GM18517 (cell line): ENCODE data around the gene ZBTB21.

ENCODE experiments used
- ATAC-seq: cut with Tn5 transposase; IDR thresholded peaks from one replicate; pipeline ENCODE4 v1.9.1; 2021; ENCODE audit warnings: mild to moderate bottlenecking, moderate library complexity; ENCODE audit not compliant: unreplicated experiment

The ZBTB21 gene

DNA sequence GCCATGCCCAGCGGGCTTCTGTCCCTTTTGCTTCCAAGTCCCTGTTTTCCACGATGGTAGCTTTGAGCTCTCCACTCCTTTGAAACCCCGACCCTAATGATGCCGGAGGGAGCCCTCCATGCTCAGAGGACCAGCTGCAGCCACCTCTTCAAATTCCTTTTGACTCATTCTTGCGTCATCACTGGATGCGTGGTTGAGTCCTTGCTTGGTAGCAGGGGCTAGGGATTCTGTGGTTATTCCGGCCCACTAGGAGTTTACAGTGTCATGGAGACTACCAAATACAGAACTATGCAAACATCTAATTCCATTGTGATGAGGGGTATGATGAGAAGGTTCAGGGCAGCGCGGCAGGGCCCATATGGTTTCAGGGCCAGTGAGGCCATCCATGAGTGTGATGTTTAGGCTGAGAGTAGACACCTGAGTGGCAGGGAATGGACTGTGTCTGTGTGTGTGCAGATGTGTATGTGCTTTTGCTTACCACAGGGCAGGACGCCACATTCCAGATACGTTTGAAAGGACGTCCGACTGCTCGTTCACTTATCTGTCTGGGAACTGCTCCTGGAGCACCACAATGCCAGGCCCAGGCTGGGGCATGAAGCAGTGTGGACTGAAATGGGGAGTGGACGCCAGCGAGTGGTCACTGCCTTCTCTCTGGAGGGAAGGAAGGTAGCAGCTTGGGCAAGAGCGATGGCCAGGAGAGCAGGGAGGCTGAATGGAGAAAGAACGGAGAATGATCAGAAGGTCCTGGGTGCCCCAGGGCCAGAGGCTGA, 30.4 kb upstream of the ZBTB21 start:
- ATAC-seq = no peak

DNA sequence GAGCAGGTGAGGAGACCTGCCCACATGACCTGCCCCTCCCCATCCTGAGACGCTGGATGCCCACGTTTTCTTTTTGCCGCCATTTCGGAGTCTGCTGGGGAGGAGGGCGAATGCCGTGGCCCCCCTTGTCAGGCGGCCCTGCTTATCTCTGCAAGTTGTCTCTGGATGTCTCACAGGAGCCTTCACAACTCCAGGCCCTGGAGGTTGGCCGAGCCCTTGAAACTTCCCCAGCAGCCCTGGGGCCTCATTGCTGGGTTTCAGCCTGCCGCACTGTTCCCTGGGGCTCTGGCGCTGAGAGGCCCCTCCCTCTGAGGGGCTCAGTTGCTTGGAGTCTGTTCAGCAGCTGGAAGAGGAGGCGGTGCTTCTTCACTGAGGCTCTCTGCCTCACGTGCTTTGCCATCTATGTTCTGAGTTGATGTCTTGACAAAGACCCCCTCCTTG, 29.8 kb upstream of the ZBTB21 start:
- ATAC-seq = no peak

DNA sequence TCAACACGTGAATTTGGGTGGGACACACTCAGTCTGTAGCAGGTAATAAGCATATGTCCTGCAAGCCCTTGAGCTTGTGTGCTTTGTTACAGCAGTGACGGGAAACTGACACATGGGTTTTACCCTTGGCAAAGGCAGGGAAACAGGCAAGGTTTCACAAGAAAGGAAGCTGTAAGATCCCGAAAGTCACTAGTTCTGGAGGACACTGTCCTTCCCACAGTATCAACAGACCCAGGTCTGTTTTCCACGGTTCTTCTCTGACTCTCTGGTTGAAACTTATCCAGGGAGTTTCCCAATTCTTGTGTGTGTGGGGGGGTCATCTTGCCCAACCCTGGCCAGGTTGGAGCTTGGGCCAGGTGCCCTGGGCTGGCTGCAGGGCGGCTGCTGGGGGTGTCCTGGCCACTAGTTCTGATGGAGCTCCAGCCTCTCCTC, 29.3 kb upstream of the ZBTB21 start:
- ATAC-seq = no peak

DNA sequence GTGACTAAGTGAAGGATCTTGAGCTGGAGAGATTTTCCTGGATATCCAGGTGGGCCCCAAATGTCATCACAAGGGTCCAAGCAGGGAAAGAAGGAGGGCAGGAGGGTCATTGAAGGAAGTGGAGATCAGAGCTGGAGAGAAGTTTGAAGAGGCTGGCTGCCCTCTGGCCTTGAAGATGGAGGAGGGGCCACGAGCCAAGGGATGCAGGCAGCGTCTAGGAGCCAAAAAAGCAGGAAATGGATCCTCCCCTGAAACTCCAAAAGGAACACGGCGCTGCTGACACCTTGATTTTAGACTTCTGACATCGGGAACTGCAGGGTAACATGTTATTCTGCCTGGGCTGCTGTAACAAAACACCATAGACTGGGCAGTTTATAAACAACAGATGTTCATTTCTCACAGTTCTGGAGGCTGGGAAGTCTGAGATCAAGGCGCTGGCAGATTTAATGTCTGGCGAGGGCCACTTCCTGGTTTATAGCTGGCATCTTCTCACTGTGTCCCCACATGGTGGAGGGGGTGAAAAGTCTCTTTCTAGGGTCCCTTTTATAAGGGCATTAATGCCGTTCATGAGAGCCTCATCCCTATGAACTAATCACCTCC, 28.8 kb upstream of the ZBTB21 start:
- ATAC-seq = no peak

DNA sequence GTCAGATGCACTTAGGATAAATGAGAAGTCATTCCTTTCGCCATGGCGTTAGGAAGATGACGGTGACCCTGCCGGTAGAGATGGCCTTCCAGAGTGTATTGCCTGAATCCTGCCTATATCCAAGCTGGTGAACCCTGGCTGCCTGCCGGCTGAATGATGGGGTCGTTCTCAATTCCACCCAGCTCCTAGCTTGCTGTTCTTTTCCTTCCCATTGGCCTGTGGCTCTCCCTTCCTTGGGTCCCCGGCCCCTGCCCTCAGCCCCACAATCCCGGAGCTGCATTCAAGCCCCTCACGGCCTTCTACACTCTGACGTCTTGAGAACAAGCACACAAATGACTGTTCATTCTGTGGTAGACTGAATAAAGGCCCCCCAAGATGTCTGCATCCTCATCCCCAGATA, 28.2 kb upstream of the ZBTB21 start:
- no peak for ATAC-seq

DNA sequence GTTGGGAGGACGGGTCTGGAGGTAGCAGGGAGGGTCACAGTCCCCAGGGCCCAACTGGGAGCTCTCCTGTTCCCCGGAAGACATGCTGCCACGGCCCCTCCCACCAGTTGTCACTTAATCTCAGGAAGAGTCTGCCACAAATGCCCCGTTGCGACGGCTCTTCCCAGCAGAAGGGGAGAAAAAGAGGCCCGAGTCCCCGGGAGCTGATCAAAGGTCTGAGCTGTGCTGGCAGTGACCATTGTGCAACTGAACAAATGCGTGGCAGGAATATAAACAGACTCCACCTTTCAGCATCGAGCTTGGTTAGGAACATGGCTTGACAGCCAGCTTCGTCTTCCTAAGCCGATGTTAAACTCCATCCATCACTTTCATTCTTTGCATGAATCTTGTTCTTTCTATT, 27.8 kb upstream of the ZBTB21 start:
- no peak for ATAC-seq

DNA sequence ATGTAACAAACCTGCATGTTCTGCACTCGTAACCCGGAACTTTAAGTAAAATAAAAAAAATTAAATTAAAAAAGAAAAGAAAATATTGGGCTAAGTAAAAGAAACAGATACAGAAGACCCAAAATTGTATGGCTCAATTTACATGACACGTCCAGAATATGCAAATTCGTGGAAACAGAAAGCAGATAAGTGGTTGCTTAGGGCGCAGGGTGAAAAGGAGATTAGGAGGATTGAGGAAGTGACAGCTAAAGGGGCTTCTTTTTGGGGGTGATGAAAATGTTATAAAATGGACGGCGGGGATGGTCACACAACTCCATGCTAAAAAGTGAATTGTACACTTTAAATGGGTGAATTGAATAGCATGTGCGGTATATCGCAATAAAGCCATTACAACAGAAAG, 27.4 kb upstream of the ZBTB21 start:
- ATAC-seq = no peak

DNA sequence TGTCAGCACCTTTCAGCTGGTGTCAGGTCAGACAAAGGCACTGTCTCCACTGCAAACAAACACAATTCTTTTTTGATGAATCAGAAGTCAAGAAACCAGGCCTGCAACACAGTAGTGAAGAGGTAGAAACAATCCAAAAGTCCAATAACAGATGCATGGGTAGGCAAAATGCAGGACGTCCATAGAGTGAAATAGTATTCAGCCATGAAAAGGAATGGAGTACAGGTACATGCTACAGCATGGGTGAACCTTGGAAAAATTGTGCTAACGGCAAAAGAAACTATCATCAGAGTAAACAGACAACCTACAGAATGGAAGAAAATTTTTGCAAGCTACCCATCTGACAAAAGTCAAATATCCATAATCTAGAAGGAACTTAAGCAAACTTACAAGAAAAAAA, 26.2 kb upstream of the ZBTB21 start:
- ATAC-seq = no peak

DNA sequence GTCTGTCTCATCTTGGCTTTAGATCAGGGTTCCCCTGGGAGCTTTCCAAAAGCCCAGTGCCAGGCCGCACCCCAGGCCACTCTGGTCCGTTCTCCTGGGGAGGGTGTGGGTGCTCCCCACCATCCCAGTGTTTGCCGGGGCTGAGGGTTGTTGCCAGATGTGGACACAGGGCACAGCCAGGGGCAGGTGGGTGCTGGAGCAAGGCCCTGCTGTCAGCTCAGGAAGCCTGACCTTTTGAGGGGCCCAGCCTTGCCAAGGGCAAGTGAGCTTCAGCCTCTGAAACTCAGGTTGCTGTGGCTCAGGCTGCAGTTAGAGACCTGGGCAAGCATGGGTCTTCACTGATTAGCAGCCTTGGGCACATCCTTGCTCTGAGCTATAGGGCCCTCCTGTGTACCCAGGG, 22.8 kb upstream of the ZBTB21 start:
- no peak for ATAC-seq

DNA sequence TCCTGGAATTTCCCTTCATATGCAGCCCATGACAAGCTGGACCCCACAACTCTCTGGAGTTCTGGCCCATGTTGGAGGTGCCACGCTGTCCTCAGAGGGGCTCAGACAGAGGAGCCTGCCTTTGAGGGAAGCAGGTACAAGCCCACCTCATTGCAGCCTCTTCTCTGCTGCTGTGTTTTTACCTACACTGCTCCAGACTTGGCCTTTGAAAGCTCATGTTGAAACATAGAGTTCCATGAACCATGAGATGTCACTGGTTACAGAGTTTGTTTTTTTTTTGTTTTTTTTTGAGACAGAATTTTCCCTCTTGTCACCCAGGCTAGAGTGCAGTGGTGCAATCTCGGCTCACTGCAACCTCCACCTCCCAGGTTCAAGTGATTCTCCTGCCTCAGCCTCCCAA, 22.1 kb upstream of the ZBTB21 start:
- ATAC-seq = no peak

DNA sequence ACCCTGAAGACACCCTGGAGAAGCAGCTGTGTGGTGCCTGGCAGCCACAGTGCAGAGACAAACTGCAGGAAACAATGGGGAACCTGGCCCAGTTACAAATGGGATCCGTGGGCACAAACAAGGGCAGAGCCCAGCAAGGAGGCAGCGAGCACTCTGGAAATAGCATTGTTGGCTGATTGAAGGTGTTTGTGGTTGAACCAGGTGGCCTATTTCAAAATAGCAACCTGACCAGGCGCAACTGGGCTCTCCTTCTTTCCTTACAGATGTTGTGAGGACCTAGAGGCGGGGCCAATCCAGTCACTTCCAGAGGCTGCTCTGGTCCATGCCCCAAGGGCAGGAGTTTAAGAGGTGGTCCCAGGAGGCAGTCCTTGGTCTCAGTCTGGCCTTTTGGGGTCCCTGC, 21.7 kb upstream of the ZBTB21 start:
- ATAC-seq = no peak

DNA sequence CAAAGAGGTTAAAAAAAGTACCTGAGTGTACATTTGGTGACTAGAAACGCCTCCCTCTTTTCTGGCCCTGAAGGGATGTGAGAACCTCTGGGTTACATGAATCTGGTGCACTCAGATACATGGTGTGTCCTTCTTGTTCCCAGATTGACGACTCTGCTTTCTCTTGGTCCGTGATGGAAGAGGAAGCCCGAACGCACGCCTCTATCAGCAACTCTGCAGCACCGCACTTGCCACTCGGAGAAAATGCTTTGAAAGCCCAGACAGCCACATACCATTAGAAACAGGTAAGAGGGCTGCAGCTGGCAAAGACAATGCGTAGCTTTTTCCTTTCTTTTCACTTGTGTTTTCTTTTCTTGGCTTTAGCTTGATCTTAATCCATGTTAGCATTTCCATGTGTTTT, 21.1 kb upstream of the ZBTB21 start:
- ATAC-seq = no peak

DNA sequence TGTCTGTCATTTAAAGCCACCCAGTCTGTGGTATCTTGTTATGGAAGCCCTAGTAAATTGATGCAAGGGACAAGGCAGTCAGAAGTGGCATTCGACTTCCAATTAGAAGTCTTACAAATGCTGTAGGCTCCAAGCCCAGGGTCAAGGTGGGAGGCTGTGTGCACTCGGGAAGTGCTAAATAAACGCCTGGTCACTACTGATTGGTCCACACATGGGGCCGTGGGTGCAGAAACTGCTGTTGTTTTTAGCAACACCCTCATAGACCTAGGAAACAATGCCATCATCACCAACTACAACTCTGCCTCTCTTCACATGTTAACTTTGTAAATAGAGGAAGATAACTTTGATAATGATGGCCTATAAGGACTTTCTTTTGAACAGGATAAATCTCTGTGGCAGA, 20.2 kb upstream of the ZBTB21 start:
- no peak for ATAC-seq

DNA sequence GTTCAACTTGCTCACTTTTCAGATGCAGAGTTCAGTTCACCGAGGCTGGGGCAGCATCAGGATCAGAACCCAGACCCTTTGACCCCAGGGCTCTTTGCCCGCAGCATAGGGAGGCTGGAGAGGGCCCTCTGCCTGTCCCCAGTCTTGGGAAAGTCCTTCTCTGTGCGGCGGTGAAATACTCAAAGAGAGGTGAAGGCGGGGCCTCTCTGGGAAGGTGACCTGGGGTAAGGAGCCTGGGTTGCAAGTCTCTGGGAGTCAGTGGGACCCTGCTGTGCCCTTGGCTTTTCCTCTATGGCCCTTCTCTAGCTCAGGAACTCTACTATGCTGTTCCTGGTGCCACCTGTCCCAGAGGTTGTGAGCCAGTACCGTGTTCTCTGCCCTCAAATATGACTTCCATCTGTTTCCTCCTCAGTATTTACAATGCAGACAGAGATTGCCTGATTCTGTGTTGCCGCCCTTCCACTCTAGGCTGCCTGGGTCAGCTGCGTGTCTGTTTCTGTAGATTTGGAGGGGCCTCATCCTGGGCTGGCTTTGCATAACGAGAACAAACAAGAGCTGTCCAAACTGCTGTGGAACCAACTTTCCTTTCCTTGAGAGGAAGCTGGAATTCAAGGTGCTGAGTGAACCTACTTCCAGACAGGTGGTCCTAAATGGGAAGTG, 18.7 kb upstream of the ZBTB21 start:
- ATAC-seq = no peak

DNA sequence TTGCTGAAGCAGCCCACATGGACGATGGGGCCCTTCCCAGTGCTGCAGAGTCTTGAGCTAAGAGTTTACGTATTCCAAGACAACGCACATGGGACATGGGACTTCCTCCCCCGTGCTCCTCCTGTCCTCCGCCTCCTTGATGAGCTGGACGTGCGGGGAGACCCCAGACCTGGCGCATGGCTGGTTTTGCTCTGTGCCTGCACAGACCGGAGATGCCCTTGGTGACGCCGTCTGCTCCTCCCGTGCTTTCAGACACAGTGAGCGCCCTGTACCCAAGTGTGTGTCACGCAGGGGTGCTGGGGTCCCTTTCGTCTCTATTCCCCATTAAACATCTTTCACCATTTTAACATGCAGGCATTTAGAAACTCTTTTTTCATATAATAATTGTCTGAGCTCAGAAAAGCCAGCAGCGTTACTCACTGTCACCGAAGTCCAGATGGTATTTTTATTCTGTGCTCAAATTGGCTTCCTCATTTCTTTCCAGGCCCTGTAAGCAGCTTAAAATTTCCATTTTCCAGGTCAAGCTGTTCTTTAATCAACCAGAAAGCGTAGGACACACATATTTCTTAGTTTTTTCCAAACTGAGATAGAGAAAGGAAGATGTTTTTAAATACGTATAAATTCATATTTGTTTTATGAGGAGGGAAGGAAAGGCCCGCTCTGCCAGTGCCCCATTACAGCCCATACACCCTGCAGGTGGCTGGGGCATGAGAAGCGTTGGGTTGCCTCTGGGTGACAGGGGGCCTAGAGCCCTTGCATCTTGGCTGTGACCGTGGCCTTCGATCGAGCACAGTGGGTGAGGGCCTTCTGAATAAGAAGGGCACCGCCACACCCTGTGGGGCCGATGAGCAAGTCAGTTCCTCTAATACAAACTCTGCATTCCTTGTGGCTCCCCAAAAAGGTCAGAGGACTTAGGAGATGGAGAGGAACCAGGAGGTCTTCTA, 17.9 kb upstream of the ZBTB21 start:
- no peak for ATAC-seq

DNA sequence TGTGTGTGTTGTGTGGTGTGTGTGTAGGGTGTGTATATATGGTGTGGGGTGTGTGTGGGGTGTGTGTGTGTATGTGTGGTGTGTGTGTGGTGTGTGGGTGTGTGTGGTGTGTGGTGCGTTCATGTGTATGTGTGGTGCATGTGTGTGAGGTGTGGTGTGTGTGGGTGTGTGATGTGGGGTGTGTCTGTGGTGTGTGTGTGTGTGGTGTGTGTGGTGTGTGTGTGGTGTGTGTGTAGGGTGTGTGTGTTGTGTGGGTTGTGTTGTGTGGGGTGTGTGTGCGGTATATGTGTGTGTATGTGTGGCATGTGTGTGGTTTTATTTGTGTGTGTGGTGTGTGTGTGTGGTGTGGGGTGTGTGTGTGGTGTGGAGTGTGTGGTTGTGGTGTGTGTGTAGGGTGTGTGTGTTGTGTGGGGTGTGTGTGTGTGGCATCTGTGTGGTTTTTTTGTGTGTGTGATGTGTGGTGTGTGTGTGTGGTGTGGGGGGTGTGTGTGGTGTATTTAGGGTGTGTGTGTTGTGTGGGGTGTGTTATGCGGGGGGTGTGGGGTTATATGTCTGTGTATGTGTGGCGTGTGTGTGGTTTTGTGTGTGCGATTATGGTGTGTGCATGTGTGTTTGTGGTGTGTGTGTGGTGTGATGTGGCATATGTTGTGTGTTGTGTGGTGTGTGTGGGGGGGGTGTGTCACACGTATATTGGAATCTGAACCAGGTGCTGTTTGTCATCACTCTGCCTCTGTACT, 17.1 kb upstream of the ZBTB21 start:
- no peak for ATAC-seq

DNA sequence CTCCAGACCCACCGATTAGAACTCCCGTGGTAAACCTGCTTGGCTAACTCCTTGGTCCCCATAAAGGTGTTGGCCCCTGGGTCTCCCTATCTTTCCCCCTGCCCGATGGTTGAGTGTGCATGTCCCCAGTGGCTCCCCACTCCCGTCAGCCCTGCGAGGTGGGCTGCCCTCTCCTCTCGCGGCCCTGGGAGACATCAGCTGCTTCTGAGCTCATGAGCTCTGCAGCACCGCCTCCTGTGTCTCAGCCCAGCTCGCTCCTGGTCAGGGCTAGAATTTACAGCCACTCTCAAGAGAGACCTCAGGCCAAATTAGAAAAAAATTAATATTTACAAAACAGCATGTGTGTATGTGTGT, 15.9 kb upstream of the ZBTB21 start:
- ATAC-seq = no peak

DNA sequence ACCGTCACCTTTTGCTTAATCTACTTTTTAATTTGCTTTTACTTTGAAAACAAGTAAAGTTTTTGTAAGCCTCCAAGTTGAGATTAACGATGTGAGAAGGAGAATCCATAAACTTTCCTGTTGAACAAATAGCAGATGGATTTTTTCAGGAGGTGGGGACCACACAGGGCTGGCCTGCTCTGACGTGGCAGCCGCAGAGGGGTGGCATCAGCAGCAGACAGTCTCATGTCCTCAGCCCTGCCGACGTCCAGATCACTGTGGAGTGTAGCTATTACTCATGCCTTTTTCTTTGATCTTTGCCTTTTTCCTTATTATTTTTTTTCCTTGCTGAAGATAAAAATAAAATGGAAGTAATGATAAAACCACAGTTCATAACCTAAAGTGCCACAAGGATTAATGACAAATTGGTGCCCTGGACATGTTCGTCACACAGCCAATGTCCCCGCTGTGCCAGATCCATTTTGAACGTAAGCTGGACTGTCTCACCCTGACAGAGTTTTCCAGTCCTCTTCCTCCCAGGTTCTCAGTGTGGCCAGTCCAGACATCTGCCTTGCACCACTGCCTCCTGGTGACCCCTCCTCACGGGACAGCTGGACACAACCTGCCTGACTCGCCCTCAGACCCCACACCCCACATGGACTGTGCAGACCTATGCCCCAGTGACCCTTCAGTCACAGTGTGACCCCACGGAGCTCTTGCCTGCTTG, 15.4 kb upstream of the ZBTB21 start:
- ATAC-seq = no peak

DNA sequence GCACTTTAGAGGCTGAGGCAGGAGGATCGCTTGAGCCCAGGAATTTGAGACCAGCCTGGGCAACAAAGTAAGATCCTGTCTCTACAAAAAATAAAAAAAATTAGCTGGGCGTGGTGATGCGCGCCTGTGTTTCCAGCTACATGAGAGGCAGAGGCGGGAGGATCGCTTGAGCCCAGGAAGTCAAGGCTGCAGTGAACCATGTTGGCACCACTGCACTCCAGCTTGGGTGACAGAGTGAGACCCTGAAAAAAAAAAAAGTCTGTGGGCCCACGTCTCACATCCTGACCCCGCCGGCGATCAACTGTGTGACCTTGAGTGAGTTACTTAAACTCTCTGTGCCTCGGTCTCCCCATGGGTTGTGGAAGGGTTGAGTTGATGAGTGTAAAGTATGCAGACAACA, 12.7 kb upstream of the ZBTB21 start:
- no peak for ATAC-seq

DNA sequence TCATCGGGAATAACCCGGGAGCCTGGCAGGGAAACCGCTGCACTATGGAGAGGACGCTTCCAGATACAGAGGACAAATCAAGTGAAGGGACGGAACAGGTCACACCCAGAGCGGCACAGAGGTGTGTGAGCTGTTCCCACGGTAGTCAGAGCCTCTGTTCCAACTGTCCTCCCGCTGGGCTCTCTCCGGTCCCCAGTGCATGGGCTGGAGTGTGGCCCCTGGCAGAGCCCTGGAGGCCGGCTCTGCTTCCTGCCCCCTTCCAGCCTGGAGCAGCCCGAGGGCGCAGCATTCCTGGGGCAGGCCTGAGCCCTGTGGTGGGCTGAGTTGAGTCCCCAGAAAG, 11.9 kb upstream of the ZBTB21 start:
- no peak for ATAC-seq
